ENCODE measurements around the gene ZNF397. TPM values are rescaled to one million over a fixed set of nuclear protein-coding genes. Genes with fewer than 3 reads are reported as not detected.

Gene ZNF397
- total RNA-seq, 1 donor from 2014 or later: 30.3 TPM

DNA sequence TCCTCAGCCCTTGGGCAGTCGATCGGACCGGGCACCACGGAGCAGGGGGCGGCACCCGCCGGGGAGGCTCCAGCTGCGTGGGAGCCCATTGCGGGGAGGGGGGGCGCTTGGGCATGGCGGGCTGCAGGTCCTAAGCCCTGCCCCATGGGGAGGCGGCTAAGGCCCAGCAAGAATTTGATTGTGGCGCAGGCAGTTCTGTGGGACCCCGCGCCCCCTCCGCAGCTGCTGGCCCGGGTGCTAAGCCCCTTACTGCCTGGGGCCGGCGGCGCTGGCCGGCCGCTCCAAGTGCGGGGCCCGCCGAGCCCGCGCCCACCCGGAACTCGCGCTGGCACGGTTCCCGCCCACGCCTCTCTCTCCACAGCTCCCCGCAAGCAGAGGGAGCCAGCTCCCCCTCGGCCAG, 30.8 kb downstream of the ZNF397 start:
- no peak for DNase-seq (ENCODE audit: low read depth, low spot score)
- H3K9me3 Mint-ChIP-seq: peaks cover 32% of the 10 kb centered on the region
- H3K27me3 Mint-ChIP-seq (ENCODE audit: low read depth): no peaks in the 10 kb centered on the region
- no peak overlapping the region for H3K27ac Mint-ChIP-seq (ENCODE audit: unreplicated experiment)
- H3K36me3 Mint-ChIP-seq (ENCODE audit: low read depth): peaks cover 45% of the 10 kb centered on the region
- TF ChIP-seq CTCF (conservative IDR thresholded peaks at IDR 0.05): no peak
- no peak overlapping the region for H3K4me3 Mint-ChIP-seq
- H3K4me1 Mint-ChIP-seq: no peaks in the 10 kb centered on the region

- Mint-ChIP-seq H3K27me3 (ENCODE audit: low read depth) (no peaks in the 10 kb centered on the region), H3K27ac (ENCODE audit: unreplicated experiment) (no peak overlapping the region), H3K36me3 (ENCODE audit: low read depth) (peaks cover 36% of the 10 kb centered on the region), H3K4me3 (no peak overlapping the region), H3K9me3 (peaks cover 25% of the 10 kb centered on the region), H3K4me1 (no peaks in the 10 kb centered on the region)
- no peak for DNase-seq (ENCODE audit: low read depth, low spot score)
- TF ChIP-seq CTCF (conservative IDR thresholded peaks at IDR 0.05): no peak
Observed at GRCh38 chr18:35276267-35276666, 35.4 kb downstream of the ZNF397 start.

DNA sequence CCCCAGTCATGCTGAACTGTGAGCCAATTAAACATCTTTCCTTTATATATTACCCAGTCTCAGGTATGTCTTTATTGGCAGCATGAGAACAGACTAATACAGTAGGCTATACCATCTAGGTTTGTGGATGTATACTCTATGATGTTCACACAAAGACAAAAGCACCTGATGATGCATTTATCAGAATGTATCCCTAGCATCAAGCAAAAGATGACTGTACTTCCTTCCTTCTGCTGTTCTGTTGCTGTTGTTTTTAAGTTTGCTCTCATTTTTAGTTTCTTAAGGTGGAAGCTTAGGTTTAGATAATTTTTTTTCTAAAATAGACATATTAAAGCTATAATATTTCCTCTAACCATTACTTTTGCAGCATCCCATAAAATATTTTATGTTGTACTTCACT, 36.8 kb downstream of the ZNF397 start:
- H3K9me3 Mint-ChIP-seq: peaks cover 30% of the 10 kb centered on the region
- peaks cover 41% of the 10 kb centered on the region for H3K36me3 Mint-ChIP-seq (ENCODE audit: low read depth)
- H3K4me3 Mint-ChIP-seq: no peak overlapping the region
- DNase-seq (ENCODE audit: low read depth, low spot score): no peak
- H3K27ac Mint-ChIP-seq (ENCODE audit: unreplicated experiment): no peak overlapping the region
- H3K4me1 Mint-ChIP-seq: no peaks in the 10 kb centered on the region
- TF ChIP-seq CTCF (conservative IDR thresholded peaks at IDR 0.05): no peak
- H3K27me3 Mint-ChIP-seq (ENCODE audit: low read depth): no peaks in the 10 kb centered on the region

DNA sequence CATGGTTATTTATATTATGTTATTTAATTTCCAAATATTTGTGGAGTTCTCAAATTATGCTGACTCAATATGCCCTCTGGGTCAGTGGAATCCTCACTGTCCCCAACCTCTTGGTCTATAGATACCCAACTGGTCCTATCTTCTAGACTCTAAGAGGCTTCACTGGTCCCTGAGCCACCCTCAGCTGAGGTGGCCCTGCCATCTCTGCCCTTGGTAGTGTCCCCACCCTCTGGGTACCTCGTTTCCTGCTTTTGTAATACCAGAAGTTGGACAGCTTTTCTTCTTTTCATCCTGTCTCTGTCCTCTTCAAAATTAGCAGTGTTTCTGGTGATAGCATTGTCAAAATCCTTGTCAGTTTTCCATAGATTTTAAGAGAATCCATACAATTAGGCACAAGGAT, 37.3 kb downstream of the ZNF397 start:
- no peak for DNase-seq (ENCODE audit: low read depth, low spot score)
- no peaks in the 10 kb centered on the region for H3K27me3 Mint-ChIP-seq (ENCODE audit: low read depth)
- peaks cover 27% of the 10 kb centered on the region for H3K9me3 Mint-ChIP-seq
- H3K36me3 Mint-ChIP-seq (ENCODE audit: low read depth): peaks cover 41% of the 10 kb centered on the region
- no peak overlapping the region for H3K4me3 Mint-ChIP-seq
- no peaks in the 10 kb centered on the region for H3K4me1 Mint-ChIP-seq
- TF ChIP-seq CTCF (conservative IDR thresholded peaks at IDR 0.05): no peak
- H3K27ac Mint-ChIP-seq (ENCODE audit: unreplicated experiment): no peak overlapping the region

GRCh38 chr18:35278969-35279368, 38.1 kb downstream of the ZNF397 start:
- Mint-ChIP-seq H3K36me3 (ENCODE audit: low read depth) (peaks cover 38% of the 10 kb centered on the region), H3K4me1 (no peaks in the 10 kb centered on the region), H3K27ac (ENCODE audit: unreplicated experiment) (no peak overlapping the region), H3K9me3 (peaks cover 22% of the 10 kb centered on the region), H3K4me3 (no peak overlapping the region), H3K27me3 (ENCODE audit: low read depth) (no peaks in the 10 kb centered on the region)
- DNase-seq (ENCODE audit: low read depth, low spot score): no peak
- TF ChIP-seq CTCF (conservative IDR thresholded peaks at IDR 0.05): no peak

- peaks cover 22% of the 10 kb centered on the region for H3K9me3 Mint-ChIP-seq
Observed at GRCh38 chr18:35282353-35282752, 41.5 kb downstream of the ZNF397 start.

More at GRCh38 chr18:35282353-35282752, 41.5 kb downstream of the ZNF397 start:
- no peak for DNase-seq (ENCODE audit: low read depth, low spot score)
- H3K27me3 Mint-ChIP-seq (ENCODE audit: low read depth): no peaks in the 10 kb centered on the region
- H3K4me1 Mint-ChIP-seq: no peaks in the 10 kb centered on the region
- TF ChIP-seq CTCF (conservative IDR thresholded peaks at IDR 0.05): no peak
- H3K27ac Mint-ChIP-seq (ENCODE audit: unreplicated experiment): no peak overlapping the region
- no peak overlapping the region for H3K4me3 Mint-ChIP-seq
- peaks cover 39% of the 10 kb centered on the region for H3K36me3 Mint-ChIP-seq (ENCODE audit: low read depth)
